ENCODE data around the gene FBXW10.
"Not testable (repeated sequence)": the region's sequence is repeated elsewhere in the genome, so short reads cannot be mapped to it uniquely, and the experiment has no call there.

Gene FBXW10

DNA sequence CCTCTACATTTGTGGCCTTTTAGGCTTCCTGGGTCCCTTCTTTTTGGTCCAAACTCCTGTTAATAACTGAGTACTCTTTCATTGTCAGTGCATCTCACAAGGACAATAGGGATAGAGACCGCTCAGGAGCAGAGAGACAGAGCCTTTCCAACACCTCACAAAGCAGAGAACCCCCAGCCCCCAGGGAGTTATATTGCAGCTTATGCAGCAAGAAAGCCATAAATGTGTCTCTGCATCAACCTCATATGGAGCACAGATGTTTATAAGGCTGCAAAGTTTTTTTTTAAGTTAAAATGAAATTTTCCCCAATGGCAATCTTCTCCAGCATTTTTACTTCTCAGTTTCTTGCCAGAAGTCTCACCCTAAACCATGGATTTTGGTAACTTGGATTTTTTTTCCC is 6.4 kb downstream of the FBXW10 start:
- not testable (repeated sequence) for DNase-seq (ENCODE audit: low read depth)

DNA sequence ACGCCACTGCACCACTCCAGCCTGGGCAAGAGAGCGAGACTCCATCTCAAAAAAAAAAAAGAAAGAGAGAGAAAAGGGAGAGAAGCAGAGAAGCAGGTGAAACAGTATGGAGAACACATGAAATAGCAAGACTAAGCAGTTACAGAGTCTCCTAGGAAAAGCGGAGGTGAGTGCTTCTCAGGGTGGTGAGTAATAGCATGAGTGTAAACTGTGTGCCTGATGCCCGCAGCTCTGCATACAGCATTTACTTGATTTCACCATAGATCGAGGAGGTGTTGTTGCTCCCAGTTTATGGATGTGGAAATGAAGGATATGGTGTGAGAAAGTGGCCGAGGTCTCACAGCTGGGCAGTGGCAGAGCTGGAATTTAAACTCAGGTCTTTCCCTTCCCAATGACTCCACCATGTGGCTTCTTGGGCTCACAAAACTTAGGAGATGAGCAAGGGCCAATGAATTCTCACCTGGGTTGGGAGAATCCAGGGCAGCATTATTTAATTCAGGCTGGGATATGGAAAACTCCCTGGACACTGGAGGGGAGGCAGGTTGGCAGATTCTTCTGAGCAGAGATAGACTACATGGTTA is 10.1 kb downstream of the FBXW10 start:
- DNase-seq (ENCODE audit: low read depth), result not testable (repeated sequence)

- DNase-seq (ENCODE audit: low read depth), result not testable (repeated sequence)
Observed at GRCh38 chr17:18755969-18756368, 12.1 kb downstream of the FBXW10 start.

DNA sequence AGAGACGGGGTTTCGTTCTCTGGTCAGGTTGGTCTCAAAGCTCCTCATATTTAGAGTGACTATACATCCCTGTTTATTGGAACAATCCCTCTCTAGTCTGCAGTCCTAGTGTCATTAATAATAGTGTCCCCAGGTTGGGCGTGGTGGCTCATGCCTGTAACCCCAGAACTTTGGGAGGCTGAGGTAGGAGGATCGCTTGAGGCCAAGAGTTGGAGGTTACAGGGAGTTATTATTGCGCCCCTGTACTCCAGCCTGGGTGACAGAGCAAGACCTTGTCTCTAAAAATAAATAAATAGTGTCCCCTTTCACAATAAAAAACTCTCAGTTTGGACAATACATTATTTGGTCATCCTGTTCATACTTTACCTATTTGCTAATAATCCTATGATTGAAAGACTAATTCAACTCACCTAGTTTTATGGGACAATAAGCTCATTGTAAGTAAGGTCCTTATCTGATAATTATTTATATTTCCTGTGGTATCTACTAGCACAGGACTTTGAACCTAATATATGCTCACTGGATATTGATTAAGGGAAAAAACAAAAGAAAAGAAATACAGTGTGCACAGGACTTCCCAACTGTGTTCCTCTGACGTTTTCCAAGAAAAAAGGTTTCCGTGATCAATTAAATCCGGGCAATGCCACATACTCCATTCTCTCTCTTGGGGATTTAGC is 13.7 kb downstream of the FBXW10 start:
- DNase-seq (ENCODE audit: low read depth), result not testable (repeated sequence)

DNA sequence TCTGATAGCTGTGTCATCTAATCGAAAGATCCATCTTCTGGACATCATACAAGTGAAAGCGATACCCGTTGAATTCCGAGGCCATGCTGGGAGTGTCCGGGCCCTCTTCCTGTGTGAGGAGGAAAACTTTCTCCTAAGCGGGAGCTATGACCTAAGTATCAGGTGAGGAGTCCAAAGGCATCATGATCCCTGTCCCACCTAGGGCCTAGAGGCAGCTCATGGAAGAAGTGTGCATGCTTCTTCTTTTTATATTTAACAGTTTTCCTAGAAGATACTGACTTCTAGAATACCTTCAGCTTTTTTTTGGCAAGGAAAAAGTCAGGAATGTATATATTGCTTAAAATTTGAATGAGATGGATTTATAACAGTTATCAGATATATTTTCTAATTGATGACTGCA is 14.5 kb downstream of the FBXW10 start:
- not testable (repeated sequence) for DNase-seq (ENCODE audit: low read depth)

- not testable (repeated sequence) for DNase-seq (ENCODE audit: low read depth)
Observed at GRCh38 chr17:18760221-18760620, 16.4 kb downstream of the FBXW10 start.

DNA sequence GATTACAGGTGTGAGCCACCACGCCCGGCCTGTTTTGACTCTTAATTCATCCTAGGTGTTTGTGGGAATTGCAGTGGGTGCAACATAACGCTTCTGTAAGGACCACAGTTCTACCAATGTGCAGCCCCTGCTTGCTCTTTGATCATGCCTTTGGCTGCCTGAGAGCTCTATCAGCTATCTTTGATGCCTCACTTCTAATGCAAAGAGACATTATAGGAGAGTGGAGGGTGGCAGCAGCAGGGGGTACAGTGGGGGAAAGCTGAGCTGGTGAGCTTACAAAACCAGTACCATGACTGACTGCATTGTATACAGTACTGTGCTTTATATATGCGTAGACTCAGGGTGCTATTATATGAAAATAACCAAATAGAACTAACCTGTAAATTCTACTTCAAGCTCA is 26.7 kb downstream of the FBXW10 start:
- not testable (repeated sequence) for DNase-seq (ENCODE audit: low read depth)

- DNase-seq (ENCODE audit: low read depth), result not testable (repeated sequence)
Observed at GRCh38 chr17:18771066-18771465, 27.2 kb downstream of the FBXW10 start.

DNA sequence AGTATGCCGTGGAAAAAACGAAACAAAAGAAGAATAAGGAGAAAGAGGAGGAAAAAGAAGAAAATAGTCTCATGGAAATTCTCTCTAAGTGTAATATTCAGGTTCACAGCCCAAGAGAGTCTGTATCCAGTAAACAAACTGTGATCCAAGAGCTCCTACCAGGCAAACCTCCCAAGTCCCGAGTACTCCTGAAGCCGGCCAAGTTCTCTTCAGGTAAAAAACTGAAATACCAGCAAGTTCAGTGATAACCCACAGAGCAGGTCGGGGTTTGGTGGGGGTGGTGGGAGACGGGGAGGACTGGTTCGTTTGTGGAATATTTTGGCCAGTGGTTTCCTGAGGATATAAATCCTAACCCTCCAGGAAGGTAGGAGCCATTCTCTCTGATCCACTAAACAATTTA is 28.6 kb downstream of the FBXW10 start:
- DNase-seq (ENCODE audit: low read depth), result no peak

DNA sequence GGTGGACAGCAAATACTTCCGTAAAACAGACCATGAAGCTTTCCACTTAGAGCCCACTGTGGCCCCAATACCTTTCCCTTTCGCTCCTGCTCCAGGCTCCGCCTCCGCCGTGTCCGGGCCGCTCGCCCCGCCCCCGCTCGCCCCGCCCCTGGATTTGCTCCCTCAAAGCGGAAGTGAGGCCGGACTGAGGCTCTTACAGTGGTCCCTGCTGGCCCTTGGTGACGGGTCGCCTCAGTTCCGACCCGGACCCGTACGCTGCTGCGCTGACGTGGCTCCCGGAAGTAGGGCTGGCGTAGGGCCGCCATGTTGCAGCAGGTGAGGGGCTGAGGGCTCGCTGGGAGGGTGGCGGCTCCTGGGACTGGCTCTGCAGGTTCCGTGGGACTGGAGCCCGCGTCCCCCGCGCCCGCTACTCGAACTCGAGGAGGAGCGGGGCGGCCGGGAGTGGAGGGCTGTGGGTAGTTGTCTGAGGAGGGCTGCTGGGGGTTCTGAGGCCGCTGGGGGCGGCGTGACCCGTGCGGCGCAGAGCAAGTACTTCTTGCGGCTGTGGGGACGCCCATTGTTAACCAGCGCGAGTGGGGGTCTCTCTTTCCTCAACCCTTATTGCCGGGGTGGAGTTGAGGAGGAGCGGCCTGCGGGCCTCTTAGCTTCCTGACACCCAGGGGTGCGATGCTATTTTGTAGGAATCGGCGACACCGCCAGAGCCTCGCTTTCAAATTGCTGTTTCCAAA is 37.3 kb downstream of the FBXW10 start, which contains the start of gene TVP23B:
TVP23B (plus strand) TSS at position 193 of the 728 bp plus-strand sequence; CDS start at position 304, 111 bp downstream.
- DNase-seq (ENCODE audit: low read depth), result peak; percentile 83

- not testable (repeated sequence) for DNase-seq (ENCODE audit: low read depth)
Observed at GRCh38 chr17:18781805-18782204, 38.0 kb downstream of the FBXW10 start.

GRCh38 chr17:18785933-18786332 is 42.1 kb downstream of the FBXW10 start:
- DNase-seq (ENCODE audit: low read depth), result not testable (repeated sequence)

GRCh38 chr17:18786890-18787289 is 43.0 kb downstream of the FBXW10 start:
- not testable (repeated sequence) for DNase-seq (ENCODE audit: low read depth)

GRCh38 chr17:18791402-18791801 is 47.5 kb downstream of the FBXW10 start:
- not testable (repeated sequence) for DNase-seq (ENCODE audit: low read depth)

DNA sequence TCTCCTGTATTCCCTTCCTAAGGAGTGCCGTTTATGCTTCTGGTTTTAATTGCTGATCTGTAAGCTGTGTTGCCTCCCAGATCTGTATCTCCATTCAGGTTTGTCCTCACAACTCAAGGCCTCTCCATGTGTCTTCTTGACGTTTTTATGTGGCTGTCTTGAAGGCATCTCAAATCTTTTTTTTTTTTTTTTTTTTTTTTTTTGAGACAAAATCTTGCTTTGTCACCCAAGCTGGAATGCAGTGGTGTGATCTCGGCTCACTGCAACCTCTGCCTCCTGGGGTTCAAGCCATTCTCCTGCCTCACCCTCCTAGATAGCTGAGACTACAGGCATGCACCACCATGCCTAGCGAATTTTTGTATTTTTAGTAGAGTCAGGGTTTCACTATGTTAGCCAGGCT is 51.0 kb downstream of the FBXW10 start:
- not testable (repeated sequence) for DNase-seq (ENCODE audit: low read depth)

DNA sequence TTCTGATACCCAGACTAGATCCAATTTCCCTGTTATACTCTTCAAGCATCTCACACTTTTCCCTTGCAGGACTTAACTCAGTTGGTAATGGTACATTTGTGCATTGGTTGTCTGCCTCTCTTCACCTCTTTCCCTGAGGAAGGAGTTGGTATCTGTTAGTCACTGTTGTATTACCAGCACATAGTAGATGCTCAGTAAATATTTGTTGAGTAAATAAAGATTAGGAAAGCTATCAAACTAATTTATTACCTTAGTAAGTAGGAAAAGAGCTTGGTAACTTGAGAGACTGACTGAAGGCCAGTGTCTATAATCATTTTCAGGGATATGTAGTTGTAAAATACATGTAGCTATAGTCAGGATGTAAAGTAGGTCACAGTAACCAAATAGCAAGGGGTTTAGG is 53.0 kb downstream of the FBXW10 start:
- DNase-seq (ENCODE audit: low read depth), result not testable (repeated sequence)

DNA sequence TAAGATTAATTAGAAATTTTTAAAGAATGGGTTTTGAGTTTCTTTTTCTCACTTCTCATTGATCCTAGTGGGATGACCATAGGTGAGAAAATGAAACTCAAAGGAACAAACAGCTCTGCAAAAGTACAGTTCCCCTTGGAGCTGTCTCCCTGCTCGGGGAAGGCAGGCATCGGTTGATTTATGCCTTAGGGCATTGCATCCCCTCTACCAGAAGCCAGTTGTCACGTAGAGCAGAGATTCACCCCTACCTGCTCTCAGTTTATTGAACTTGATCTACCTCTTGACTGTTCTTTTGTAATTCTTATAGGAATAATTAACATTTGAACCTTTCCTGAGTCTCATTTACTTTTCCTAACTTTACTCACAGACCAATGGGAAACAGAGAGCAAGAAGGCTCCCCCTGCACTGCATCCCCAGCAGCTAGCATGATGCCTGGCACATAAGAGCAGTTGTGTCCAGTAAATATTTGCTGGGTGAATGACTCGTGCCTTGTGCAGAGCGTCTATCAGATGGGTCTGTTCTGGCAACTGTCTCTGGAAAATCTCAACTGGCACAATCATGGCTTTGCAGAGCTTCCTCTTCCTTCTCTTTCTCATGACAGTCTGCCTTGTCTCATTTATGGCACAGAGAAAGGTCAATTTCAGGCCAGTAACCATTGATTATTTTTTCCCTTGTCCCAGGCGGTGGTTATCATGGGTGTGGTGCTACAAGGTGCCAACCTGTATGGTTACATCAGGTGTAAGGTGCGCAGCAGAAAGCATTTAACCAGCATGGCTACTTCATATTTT is 59.8 kb downstream of the FBXW10 start:
- not testable (repeated sequence) for DNase-seq (ENCODE audit: low read depth)

GRCh38 chr17:18815924-18816323 is 72.1 kb downstream of the FBXW10 start:
- DNase-seq (ENCODE audit: low read depth), result not testable (repeated sequence)

DNA sequence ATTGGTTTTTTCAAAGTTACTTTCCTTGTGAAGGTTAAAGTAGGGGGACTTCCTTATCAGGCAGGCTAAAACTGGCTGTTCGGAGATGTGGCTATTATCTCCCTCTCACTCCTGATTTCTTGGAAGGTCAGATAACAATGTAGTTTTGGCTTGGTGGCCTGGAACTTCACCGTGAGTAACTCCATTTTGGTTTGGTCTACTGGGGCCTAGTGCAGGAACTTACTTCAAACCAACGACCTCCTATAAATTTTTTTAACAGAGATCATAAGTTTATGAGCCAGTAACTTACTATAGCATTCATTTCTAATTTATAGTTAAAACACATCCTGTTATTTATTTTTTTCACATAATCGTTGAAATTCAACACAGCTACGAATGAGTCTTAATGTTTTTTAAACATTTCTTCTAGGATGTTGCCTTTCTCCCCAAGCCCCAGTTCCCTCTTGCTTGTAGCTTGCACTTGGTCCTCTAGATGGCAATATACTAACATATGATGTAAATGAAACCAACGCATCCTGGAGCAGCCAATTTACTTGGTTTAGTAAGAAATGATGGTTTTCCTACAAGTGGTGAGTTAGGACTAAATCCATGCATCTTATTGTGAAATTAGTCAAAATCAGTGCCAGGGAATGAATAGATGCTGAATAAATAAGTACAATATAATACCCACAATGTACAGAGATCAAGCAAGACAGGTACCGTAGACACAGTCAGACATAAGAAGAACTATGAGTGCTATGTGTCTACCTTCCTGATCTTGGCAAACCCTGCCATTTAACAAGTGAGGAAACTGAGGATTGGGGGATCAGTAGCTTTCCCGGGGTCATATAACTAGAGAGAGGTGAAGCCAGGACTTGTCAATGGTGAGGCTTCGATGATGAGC is 72.9 kb downstream of the FBXW10 start:
- DNase-seq (ENCODE audit: low read depth), result peak; percentile 21

- not testable (repeated sequence) for DNase-seq (ENCODE audit: low read depth)
Observed at GRCh38 chr17:18821430-18821829, 77.6 kb downstream of the FBXW10 start.

- not testable (repeated sequence) for DNase-seq (ENCODE audit: low read depth)
Observed at GRCh38 chr17:18827613-18828012, 83.8 kb downstream of the FBXW10 start.

Data from CMK (cell line).